SU-DHL-6 (cell line): Measurements from ENCODE around the gene KLHL29.

Source experiments
- H2AFZ ChIP-seq: fragments of 200-600 bp; sonication (generic); 2 replicates; pipeline ENCODE4 v1.6.1; 2014; ENCODE audit warnings: low read depth, mild to moderate bottlenecking, moderate library complexity, mixed read lengths, antibody characterized with exemption, low read length; ENCODE audit not compliant: severe bottlenecking
- H3F3A ChIP-seq: fragments of 200-600 bp; shearing (Covaris generic); 2 replicates; pipeline ENCODE4 v1.6.0; 2016; ENCODE audit warnings: antibody characterized with exemption, mild to moderate bottlenecking; ENCODE audit not compliant: insufficient read depth
- H3K27ac ChIP-seq: fragments of 200-600 bp; sonication (generic); 2 replicates; pipeline ENCODE4 v1.5.1; 2016; ENCODE audit warnings: low read depth, mild to moderate bottlenecking, low read length, moderate library complexity, mixed read lengths
- H3K27me3 ChIP-seq: fragments of 200-600 bp; sonication (generic), shearing (Covaris generic); 2 replicates; pipeline ENCODE4 v1.6.0; 2014; ENCODE audit warnings: mild to moderate bottlenecking, low read length
- H3K36me3 ChIP-seq: fragments of 200-600 bp; sonication (generic); 2 replicates; pipeline ENCODE4 v1.6.1; 2014; ENCODE audit warnings: mild to moderate bottlenecking, low read length, mixed read lengths
- H3K4me2 ChIP-seq: fragments of 300-600, 200-600 bp; shearing (Covaris generic), sonication (generic); 2 replicates; pipeline ENCODE4 v1.6.0; 2014; ENCODE audit warnings: low read length, low read depth, mild to moderate bottlenecking; ENCODE audit not compliant: poor library complexity, severe bottlenecking
- H3K4me3 ChIP-seq: fragments of 200-600 bp; sonication (generic); 2 replicates; pipeline ENCODE4 v1.5.1; 2014; ENCODE audit warnings: antibody characterized with exemption, low read length, mild to moderate bottlenecking, mixed read lengths; ENCODE audit not compliant: insufficient read depth, poor library complexity, severe bottlenecking
- H3K79me2 ChIP-seq: fragments of 200-600 bp; sonication (generic); 2 replicates; pipeline ENCODE4 v1.6.1; 2014; ENCODE audit warnings: mild to moderate bottlenecking, low read length, moderate library complexity; ENCODE audit not compliant: insufficient read depth
- H3K9ac ChIP-seq: fragments of 200-600 bp; sonication (generic); 2 replicates; pipeline ENCODE4 v1.7.0; 2014; ENCODE audit warnings: mild to moderate bottlenecking, low read length
- H3K9me2 ChIP-seq: fragments of 200-600 bp; sonication (generic); replicated peaks from 2 replicates; pipeline ENCODE4 v1.6.1; 2014; ENCODE audit warnings: low read length; ENCODE audit not compliant: insufficient read depth
- H3K9me3 ChIP-seq: fragments of 200-600 bp; sonication (generic); 2 replicates; pipeline ENCODE4 v1.6.1; 2014; ENCODE audit warnings: low read length, mixed read lengths; ENCODE audit not compliant: insufficient read depth
- H4K20me1 ChIP-seq: fragments of 200-600 bp; sonication (generic); 2 replicates; pipeline ENCODE4 v1.6.1; 2014; ENCODE audit warnings: low read depth, mild to moderate bottlenecking, antibody characterized with exemption, low read length, moderate library complexity, mixed read lengths
- EZH2phosphoT487 ChIP-seq: fragments of 200-600 bp; sonication (generic), shearing (Covaris generic); conservative IDR thresholded peaks from 2 replicates; pipeline ENCODE4 v1.6.1; 2018; ENCODE audit warnings: mild to moderate bottlenecking, antibody characterized with exemption, low read length, moderate library complexity, mixed read lengths
- TF ChIP-seq, protein P1 (sequence below): fragments of 200-600 bp; sonication (generic); IDR thresholded peaks from one replicate; pipeline ENCODE4 v1.5.1; 2017; ENCODE audit warnings: antibody characterized with exemption, mild to moderate bottlenecking, low read length, moderate library complexity; ENCODE audit not compliant: insufficient read depth, poor library complexity, severe bottlenecking

The KLHL29 gene

DNA sequence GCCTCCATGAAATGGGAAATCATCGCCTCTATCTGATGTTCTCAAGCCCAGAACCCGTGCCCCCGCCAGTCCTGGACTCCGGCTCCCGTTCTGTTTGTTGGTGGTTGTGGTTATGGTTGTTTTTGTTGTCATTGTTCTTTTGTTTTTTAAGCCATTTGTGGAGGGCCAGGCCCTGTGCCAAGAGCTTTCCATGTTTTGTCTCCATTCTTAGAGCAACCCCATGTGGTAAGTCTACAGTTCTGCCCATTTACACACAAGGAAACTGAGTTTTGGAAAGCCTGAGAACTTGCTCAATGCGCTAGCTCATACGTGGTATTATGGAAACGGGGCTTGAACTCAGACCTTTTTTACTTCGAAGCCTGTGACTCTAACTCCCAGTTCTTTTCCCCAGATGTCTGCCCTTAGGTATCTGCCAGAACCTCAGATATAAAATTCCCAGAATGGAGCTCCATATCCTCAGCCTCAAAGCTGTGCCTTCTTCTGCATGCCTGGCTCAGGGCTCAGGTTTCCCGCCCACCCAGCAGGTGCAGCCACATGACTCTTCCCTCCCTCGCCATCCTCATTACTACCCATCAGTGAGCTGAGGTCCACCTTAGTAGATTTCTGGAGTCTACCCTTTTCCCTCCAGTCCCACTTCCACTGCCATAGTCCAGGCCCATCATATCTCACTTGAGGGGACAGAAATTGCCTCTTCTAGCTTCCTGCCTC lies 194.1 kb downstream of the KLHL29 start:
- Histone ChIP-seq H3F3A (no peaks in the 10 kb centered on the region), H3K4me2 (no peak overlapping the region), H4K20me1 (no peaks in the 10 kb centered on the region), H3K4me3 (no peak overlapping the region), H2AFZ (no peak overlapping the region), H3K79me2 (no peaks in the 10 kb centered on the region), H3K27me3 (no peaks in the 10 kb centered on the region), H3K9ac (no peak overlapping the region), H3K27ac (no peak overlapping the region), H3K9me3 (no peaks in the 10 kb centered on the region), H3K36me3 (no peaks in the 10 kb centered on the region), H3K9me2 (no peaks in the 10 kb centered on the region)
- TF ChIP-seq EZH2phosphoT487: no peak
- TF ChIP-seq, protein P1, sequence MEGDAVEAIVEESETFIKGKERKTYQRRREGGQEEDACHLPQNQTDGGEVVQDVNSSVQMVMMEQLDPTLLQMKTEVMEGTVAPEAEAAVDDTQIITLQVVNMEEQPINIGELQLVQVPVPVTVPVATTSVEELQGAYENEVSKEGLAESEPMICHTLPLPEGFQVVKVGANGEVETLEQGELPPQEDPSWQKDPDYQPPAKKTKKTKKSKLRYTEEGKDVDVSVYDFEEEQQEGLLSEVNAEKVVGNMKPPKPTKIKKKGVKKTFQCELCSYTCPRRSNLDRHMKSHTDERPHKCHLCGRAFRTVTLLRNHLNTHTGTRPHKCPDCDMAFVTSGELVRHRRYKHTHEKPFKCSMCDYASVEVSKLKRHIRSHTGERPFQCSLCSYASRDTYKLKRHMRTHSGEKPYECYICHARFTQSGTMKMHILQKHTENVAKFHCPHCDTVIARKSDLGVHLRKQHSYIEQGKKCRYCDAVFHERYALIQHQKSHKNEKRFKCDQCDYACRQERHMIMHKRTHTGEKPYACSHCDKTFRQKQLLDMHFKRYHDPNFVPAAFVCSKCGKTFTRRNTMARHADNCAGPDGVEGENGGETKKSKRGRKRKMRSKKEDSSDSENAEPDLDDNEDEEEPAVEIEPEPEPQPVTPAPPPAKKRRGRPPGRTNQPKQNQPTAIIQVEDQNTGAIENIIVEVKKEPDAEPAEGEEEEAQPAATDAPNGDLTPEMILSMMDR: no peak

GRCh38 chr2:23579674-23580073 lies 194.7 kb downstream of the KLHL29 start:
- H3K9me3 ChIP-seq: no peaks in the 10 kb centered on the region
- H3K9ac ChIP-seq: no peak overlapping the region
- H3F3A ChIP-seq: no peaks in the 10 kb centered on the region
- H3K27me3 ChIP-seq: no peaks in the 10 kb centered on the region
- H3K79me2 ChIP-seq: no peaks in the 10 kb centered on the region
- no peak overlapping the region for H3K4me2 ChIP-seq
- H2AFZ ChIP-seq: no peak overlapping the region
- H4K20me1 ChIP-seq: no peaks in the 10 kb centered on the region
- no peak overlapping the region for H3K4me3 ChIP-seq
- H3K27ac ChIP-seq: no peak overlapping the region
- H3K9me2 ChIP-seq: no peaks in the 10 kb centered on the region
- no peaks in the 10 kb centered on the region for H3K36me3 ChIP-seq
- TF ChIP-seq, protein P1: no peak
- TF ChIP-seq EZH2phosphoT487: no peak

- Histone ChIP-seq H3K27me3 (no peaks in the 10 kb centered on the region), H3K9ac (no peak overlapping the region), H3K27ac (no peak overlapping the region), H3K36me3 (no peaks in the 10 kb centered on the region), H2AFZ (no peak overlapping the region), H3K9me3 (no peaks in the 10 kb centered on the region), H3K79me2 (no peaks in the 10 kb centered on the region), H4K20me1 (no peaks in the 10 kb centered on the region), H3F3A (no peaks in the 10 kb centered on the region), H3K4me3 (no peak overlapping the region), H3K4me2 (no peak overlapping the region), H3K9me2 (no peaks in the 10 kb centered on the region)
- no peak for TF ChIP-seq EZH2phosphoT487
- TF ChIP-seq, protein P1: no peak
Measured at GRCh38 chr2:23583467-23583866, 198.5 kb downstream of the KLHL29 start.
